Loucy (cell line): ENCODE measurements around the gene TRMT11.

Source experiments
- H2AFZ ChIP-seq: fragments of 200-600 bp; sonication (generic); 2 replicates; pipeline ENCODE4 v1.6.0; 2016; ENCODE audit warnings: antibody characterized with exemption, mild to moderate bottlenecking, low read length, moderate library complexity
- H3F3A ChIP-seq: fragments of 200-600 bp; 2 replicates; pipeline ENCODE4 v1.6.0; 2016; ENCODE audit warnings: antibody characterized with exemption, low read depth, mild to moderate bottlenecking
- H3K27me3 ChIP-seq: fragments of 200-600 bp; sonication (generic); 2 replicates; pipeline ENCODE4 v1.6.1; 2014; ENCODE audit warnings: low read length, mild to moderate bottlenecking; ENCODE audit not compliant: insufficient read depth, poor library complexity, severe bottlenecking
- H3K36me3 ChIP-seq: fragments of 200-600 bp; sonication (generic); 2 replicates; pipeline ENCODE4 v1.6.1; 2016; ENCODE audit warnings: low read length; ENCODE audit not compliant: insufficient read depth
- H3K4me1 ChIP-seq: fragments of 200-600 bp; sonication (generic); 2 replicates; pipeline ENCODE4 v1.5.1; 2014; ENCODE audit warnings: low read length, mild to moderate bottlenecking; ENCODE audit not compliant: insufficient read depth, poor library complexity, severe bottlenecking
- H3K4me2 ChIP-seq: fragments of 200-600 bp; sonication (generic); 2 replicates; pipeline ENCODE4 v1.6.0; 2014; ENCODE audit warnings: antibody characterized with exemption, low read length, low read depth, mild to moderate bottlenecking; ENCODE audit not compliant: poor library complexity, severe bottlenecking
- H3K4me3 ChIP-seq: fragments of 200-600 bp; sonication (generic); 2 replicates; pipeline ENCODE4 v1.5.1; 2014; ENCODE audit warnings: low read length, mild to moderate bottlenecking, mixed read lengths; ENCODE audit not compliant: poor library complexity, severe bottlenecking
- H3K79me2 ChIP-seq: fragments of 200-600 bp; sonication (generic); 2 replicates; pipeline ENCODE4 v1.6.1; 2014; ENCODE audit warnings: low read length; ENCODE audit not compliant: insufficient read depth
- H3K9ac ChIP-seq: fragments of 200-600 bp; sonication (generic); 2 replicates; pipeline ENCODE4 v1.6.0; 2014; ENCODE audit warnings: mild to moderate bottlenecking, low read depth, low read length, moderate library complexity; ENCODE audit not compliant: poor library complexity, severe bottlenecking
- H3K9me2 ChIP-seq: fragments of 200-600 bp; sonication (generic); replicated peaks from 2 replicates; pipeline ENCODE4 v1.6.1; 2016; ENCODE audit warnings: low read depth, low read length, mixed read lengths
- H3K9me3 ChIP-seq: fragments of 200-600 bp; sonication (generic); 2 replicates; pipeline ENCODE4 v1.6.1; 2014; ENCODE audit warnings: mild to moderate bottlenecking, antibody characterized with exemption, low read length, low read depth; ENCODE audit not compliant: insufficient read depth
- H4K20me1 ChIP-seq: fragments of 200-600 bp; sonication (generic); 2 replicates; pipeline ENCODE4 v1.6.0; 2014; ENCODE audit warnings: antibody characterized with exemption, low read length, mild to moderate bottlenecking; ENCODE audit not compliant: insufficient read depth, poor library complexity, severe bottlenecking
- EZH2phosphoT487 ChIP-seq: fragments of 200-600 bp; IDR thresholded peaks from 2 replicates; pipeline ENCODE4 v1.6.1; 2018; ENCODE audit warnings: antibody characterized with exemption, mild to moderate bottlenecking, moderate library complexity, borderline replicate concordance
- TF ChIP-seq, protein P1 (sequence below): fragments of 200-600 bp; sonication (generic); conservative IDR thresholded peaks from 2 replicates; pipeline ENCODE4 v1.5.1; 2014; ENCODE audit warnings: mild to moderate bottlenecking, antibody characterized with exemption, low read length

TRMT11 gene

DNA sequence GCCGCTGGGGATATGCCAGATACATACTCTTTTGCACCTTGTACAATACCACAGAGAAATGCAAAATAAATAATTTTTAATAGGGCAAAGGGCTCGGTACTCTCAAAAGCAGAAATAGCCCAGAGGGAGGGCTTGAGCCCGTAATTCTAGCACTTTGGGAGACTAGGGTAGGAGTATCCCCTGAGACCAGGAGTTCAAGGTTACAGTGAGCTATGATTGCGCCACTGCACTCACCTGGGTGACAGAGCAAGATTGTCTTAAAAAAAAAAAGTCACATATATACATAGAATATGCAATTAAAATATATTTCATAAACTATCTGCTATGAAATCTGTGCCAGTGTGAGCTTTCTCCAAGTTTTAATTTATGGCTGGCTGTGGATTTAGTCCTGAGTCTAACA is 818 bp upstream of the TRMT11 start:
- no peaks in the 10 kb centered on the region for H3K9me3 ChIP-seq
- H2AFZ ChIP-seq, result peak overlapping the region; percentile 87
- TF ChIP-seq, protein P1, sequence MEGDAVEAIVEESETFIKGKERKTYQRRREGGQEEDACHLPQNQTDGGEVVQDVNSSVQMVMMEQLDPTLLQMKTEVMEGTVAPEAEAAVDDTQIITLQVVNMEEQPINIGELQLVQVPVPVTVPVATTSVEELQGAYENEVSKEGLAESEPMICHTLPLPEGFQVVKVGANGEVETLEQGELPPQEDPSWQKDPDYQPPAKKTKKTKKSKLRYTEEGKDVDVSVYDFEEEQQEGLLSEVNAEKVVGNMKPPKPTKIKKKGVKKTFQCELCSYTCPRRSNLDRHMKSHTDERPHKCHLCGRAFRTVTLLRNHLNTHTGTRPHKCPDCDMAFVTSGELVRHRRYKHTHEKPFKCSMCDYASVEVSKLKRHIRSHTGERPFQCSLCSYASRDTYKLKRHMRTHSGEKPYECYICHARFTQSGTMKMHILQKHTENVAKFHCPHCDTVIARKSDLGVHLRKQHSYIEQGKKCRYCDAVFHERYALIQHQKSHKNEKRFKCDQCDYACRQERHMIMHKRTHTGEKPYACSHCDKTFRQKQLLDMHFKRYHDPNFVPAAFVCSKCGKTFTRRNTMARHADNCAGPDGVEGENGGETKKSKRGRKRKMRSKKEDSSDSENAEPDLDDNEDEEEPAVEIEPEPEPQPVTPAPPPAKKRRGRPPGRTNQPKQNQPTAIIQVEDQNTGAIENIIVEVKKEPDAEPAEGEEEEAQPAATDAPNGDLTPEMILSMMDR, result no peak
- TF ChIP-seq EZH2phosphoT487, result no peak
- H3K4me2 ChIP-seq, result peak overlapping the region; percentile 81
- H3K4me3 ChIP-seq, result peak overlapping the region; percentile 80
- no peaks in the 10 kb centered on the region for H3K27me3 ChIP-seq
- H4K20me1 ChIP-seq, result peaks cover 11% of the 10 kb centered on the region
- H3K79me2 ChIP-seq, result peaks cover 40% of the 10 kb centered on the region
- peaks cover 45% of the 10 kb centered on the region for H3K4me1 ChIP-seq
- no peaks in the 10 kb centered on the region for H3K36me3 ChIP-seq
- 0 out of 2 replicates have a peak, but pooled peaks cover 5% of the 10 kb centered on the region for H3F3A ChIP-seq
- peak overlapping the region; percentile 80 for H3K9ac ChIP-seq
- no peaks in the 10 kb centered on the region for H3K9me2 ChIP-seq

- 0 out of 2 replicates have a peak, but pooled peaks cover 5% of the 10 kb centered on the region for H3F3A ChIP-seq
- H2AFZ ChIP-seq, result peak overlapping the region; percentile 87
- no peaks in the 10 kb centered on the region for H3K36me3 ChIP-seq
- H3K79me2 ChIP-seq, result peaks cover 44% of the 10 kb centered on the region
- H3K4me1 ChIP-seq, result peaks cover 48% of the 10 kb centered on the region
- H4K20me1 ChIP-seq, result peaks cover 11% of the 10 kb centered on the region
- H3K27me3 ChIP-seq, result no peaks in the 10 kb centered on the region
- H3K9ac ChIP-seq, result peak overlapping the region; percentile 80
- no peak for TF ChIP-seq EZH2phosphoT487
- TF ChIP-seq, protein P1, result no peak
- H3K4me2 ChIP-seq, result peak overlapping the region; percentile 81
- peak overlapping the region; percentile 80 for H3K4me3 ChIP-seq
- H3K9me2 ChIP-seq, result no peaks in the 10 kb centered on the region
- H3K9me3 ChIP-seq, result no peaks in the 10 kb centered on the region
Observed at GRCh38 chr6:125985979-125986300, 400 bp upstream of the TRMT11 start.

- H3K79me2 ChIP-seq, result peaks cover 44% of the 10 kb centered on the region
- H3K4me1 ChIP-seq, result peaks cover 58% of the 10 kb centered on the region
- peak overlapping the region; percentile 81 for H3K4me2 ChIP-seq
- H3K9me2 ChIP-seq, result no peaks in the 10 kb centered on the region
- 0 out of 2 replicates have a peak, but pooled peaks cover 5% of the 10 kb centered on the region for H3F3A ChIP-seq
- H3K36me3 ChIP-seq, result no peaks in the 10 kb centered on the region
- peak overlapping the region; percentile 80 for H3K4me3 ChIP-seq
- peak overlapping the region; percentile 80 for H3K9ac ChIP-seq
- H2AFZ ChIP-seq, result peak overlapping the region; percentile 87
- H4K20me1 ChIP-seq, result peaks cover 11% of the 10 kb centered on the region
- H3K27me3 ChIP-seq, result no peaks in the 10 kb centered on the region
- H3K9me3 ChIP-seq, result no peaks in the 10 kb centered on the region
- TF ChIP-seq, protein P1, result no peak
- no peak for TF ChIP-seq EZH2phosphoT487
Observed at GRCh38 chr6:125987026-125987617, 782 bp downstream of the TRMT11 start.
